Measurements from ENCODE around the gene POMT1. TPM values are rescaled to one million over a fixed set of nuclear protein-coding genes. Genes with fewer than 3 reads are reported as not detected.

Gene POMT1
- total RNA-seq, 2 donors from 2014 or later, result 22.1 to 34.6 TPM

DNA sequence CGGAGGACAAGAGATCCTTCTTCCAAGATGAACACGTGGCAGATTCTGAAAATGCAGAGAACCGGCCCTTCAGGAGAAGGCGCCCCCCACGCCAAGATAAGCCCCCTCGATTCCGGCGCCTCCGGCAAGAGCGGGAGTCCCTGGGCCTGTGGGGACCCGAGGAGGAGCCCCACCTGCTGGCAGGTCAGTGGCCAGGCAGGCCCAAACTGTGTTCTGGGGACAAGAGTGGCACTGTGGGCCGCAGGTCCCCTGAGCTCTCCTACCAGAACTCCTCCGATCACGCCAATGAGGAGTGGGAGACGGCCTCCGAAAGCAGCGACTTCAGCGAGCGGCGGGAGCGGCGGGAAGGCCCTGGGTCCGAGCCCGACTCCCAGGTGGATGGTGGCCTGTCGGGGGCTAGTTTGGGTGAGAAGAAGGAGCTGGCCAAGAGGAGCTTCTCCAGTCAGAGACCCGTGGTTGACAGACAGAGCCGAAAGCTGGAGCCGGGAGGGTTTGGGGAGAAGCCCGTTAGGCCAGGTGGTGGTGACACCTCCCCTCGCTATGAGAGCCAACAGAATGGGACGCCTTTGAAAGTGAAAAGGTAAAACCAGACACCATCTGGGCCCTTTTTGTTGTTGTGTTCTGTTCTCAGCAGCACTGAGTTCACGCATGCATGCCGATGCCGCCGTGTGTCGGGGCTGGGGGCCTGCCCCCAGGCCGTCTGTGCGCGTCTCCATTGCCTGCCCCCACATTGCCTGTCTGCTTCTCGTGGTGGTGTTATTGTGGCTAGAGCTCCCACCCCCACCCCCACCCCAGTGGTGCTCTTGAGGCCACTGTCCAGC lies 26.6 kb upstream of the POMT1 start:
- Histone ChIP-seq H3K9me3 (no peaks in the 10 kb centered on the region), H3K4me3 (no peak overlapping the region), H3K27ac (no peak overlapping the region), H3K36me3 (replicated peaks in 1 of 2; ENCODE audit: insufficient read depth in 1 of 2, low read depth in 2 of 2) (peaks cover 31 to 59% of the 10 kb centered on the region in 2 donors), H3K4me1 (no peaks in the 10 kb centered on the region), H3K27me3 (no peaks in the 10 kb centered on the region)
- intact Hi-C loops (cut with DNase I), result loop anchor here (5.0 kb wide), 1 partner anchor 124 kb away; no protein-coding TSS in a partner anchor
- no peak for DNase-seq
- WGBS, 2 donors, result 82 to 93% methylated on average over 21 to 39 of the region's 40 CpGs
- ATAC-seq, result no peak
- TF ChIP-seq, protein P1, sequence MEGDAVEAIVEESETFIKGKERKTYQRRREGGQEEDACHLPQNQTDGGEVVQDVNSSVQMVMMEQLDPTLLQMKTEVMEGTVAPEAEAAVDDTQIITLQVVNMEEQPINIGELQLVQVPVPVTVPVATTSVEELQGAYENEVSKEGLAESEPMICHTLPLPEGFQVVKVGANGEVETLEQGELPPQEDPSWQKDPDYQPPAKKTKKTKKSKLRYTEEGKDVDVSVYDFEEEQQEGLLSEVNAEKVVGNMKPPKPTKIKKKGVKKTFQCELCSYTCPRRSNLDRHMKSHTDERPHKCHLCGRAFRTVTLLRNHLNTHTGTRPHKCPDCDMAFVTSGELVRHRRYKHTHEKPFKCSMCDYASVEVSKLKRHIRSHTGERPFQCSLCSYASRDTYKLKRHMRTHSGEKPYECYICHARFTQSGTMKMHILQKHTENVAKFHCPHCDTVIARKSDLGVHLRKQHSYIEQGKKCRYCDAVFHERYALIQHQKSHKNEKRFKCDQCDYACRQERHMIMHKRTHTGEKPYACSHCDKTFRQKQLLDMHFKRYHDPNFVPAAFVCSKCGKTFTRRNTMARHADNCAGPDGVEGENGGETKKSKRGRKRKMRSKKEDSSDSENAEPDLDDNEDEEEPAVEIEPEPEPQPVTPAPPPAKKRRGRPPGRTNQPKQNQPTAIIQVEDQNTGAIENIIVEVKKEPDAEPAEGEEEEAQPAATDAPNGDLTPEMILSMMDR (IDR thresholded peaks at IDR 0.05), result peak in 3 of 7 experiments; percentile 19 to 31 (median 31)
- TF ChIP-seq POLR2A (IDR thresholded peaks at IDR 0.05), result no peak

DNA sequence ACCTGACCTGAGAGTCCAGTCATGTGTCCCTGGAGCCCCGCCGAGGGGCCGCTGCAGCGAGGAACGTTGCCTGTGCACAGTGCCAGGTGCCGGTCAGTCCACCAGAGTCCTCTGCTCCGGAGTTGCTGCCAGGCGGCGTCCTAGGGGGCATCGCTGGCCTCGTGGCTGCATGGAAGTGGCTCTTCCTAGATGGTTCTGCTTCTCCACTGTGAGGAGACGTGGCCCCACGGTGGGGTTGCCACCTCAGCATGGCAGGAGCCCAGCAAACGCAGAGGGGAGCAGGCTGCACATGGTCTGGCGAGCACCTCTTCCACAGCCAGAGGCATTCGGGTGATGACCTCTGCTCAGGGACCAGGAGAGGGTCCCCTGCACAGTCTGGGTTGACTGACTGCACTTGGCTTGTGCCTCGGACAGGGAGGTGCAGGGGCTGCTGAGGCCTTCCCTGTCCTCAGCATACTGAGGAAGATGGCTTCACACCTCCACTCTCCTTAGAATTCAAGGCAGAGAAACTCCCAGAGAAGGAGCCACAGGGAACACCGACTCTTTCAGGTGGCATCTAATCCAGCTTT lies 25.9 kb upstream of the POMT1 start:
- no peak for DNase-seq
- no peaks in the 10 kb centered on the region for H3K27me3 ChIP-seq
- no peak overlapping the region for H3K4me3 ChIP-seq
- intact Hi-C loops (cut with DNase I), result loop anchor here (5.0 kb wide), 1 partner anchor 125 kb away; no protein-coding TSS in a partner anchor
- ATAC-seq, result no peak
- peaks cover 31 to 59% of the 10 kb centered on the region in 2 donors for H3K36me3 ChIP-seq (replicated peaks in 1 of 2; ENCODE audit: insufficient read depth in 1 of 2, low read depth in 2 of 2)
- no peaks in the 10 kb centered on the region for H3K9me3 ChIP-seq
- H3K4me1 ChIP-seq, result no peaks in the 10 kb centered on the region
- H3K27ac ChIP-seq, result no peak overlapping the region
- WGBS, 2 donors, result 79% methylated on average over 18 of the region's 18 CpGs; no CpG with 5 or more reads in 1 of the 2 donors
- no peak for TF ChIP-seq POLR2A (IDR thresholded peaks at IDR 0.05)
- TF ChIP-seq, protein P1 (IDR thresholded peaks at IDR 0.05), result no peak

- Histone ChIP-seq H3K4me1 (no peaks in the 10 kb centered on the region), H3K27ac (no peak overlapping the region), H3K36me3 (replicated peaks in 1 of 2; ENCODE audit: insufficient read depth in 1 of 2, low read depth in 2 of 2) (peaks cover 33 to 59% of the 10 kb centered on the region in 2 donors), H3K4me3 (no peak overlapping the region), H3K27me3 (no peaks in the 10 kb centered on the region), H3K9me3 (no peaks in the 10 kb centered on the region)
- intact Hi-C loops (cut with DNase I), result loop anchor here (5.0 kb wide), 1 partner anchor 125 kb away; no protein-coding TSS in a partner anchor
- 92 to 95% methylated on average over 7 to 10 of the region's 11 CpGs for WGBS, 2 donors
- TF ChIP-seq POLR2A (IDR thresholded peaks at IDR 0.05), result no peak
- TF ChIP-seq, protein P1 (IDR thresholded peaks at IDR 0.05), result no peak
- DNase-seq (no peak), ATAC-seq (no peak)
Observed at GRCh38 chr9:131477367-131477766, 25.4 kb upstream of the POMT1 start.

DNA sequence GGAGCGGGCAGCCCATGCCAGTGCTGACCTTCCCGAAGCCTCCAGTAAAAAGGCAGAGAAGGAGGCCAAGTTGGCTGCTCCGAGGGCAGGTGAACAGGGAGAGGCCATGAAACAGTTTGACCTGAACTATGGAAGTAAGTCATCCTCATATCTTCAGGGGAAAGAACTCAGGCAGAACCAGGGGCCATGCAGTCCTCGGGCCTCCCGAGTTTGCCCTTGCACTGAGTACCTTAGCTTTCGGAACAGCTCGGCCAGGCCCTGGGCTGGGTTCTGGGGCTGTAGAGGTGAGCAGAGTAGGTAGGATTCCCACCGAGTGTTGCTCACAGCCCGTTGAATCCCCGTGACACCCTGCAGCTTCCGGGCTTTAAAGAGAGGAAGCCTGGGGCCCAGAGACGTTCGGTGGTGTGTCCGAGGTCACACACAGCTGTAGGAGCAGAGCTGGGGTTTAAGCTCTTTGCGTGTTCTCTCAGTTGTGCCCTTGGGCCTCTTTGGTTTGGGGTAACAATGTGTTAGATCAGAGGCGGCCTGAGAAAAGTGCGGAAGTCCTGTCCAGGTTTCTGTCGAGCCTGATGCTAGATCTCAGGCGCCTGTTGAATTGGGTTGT lies 24.8 kb upstream of the POMT1 start:
- no peaks in the 10 kb centered on the region for H3K27me3 ChIP-seq
- H3K4me1 ChIP-seq, result no peaks in the 10 kb centered on the region
- ATAC-seq (no peak), DNase-seq (no peak)
- TF ChIP-seq, protein P1 (IDR thresholded peaks at IDR 0.05), result no peak
- no peak for TF ChIP-seq POLR2A (IDR thresholded peaks at IDR 0.05)
- no peak overlapping the region for H3K27ac ChIP-seq
- no peak overlapping the region for H3K4me3 ChIP-seq
- intact Hi-C loops (cut with DNase I), result loop anchor here (5.0 kb wide), 1 partner anchor 126 kb away; no protein-coding TSS in a partner anchor
- no peaks in the 10 kb centered on the region for H3K9me3 ChIP-seq
- WGBS, 2 donors, result 84 to 94% methylated on average over 10 to 18 of the region's 19 CpGs
- peaks cover 39 to 60% of the 10 kb centered on the region in 2 donors for H3K36me3 ChIP-seq (replicated peaks in 1 of 2; ENCODE audit: insufficient read depth in 1 of 2, low read depth in 2 of 2)

Measured in body of pancreas (tissue), 4 donors.